Cardiac muscle cell (in vitro differentiated cells and primary cell): ENCODE measurements around the gene MGST3. TPM values are rescaled to one million over a fixed set of nuclear protein-coding genes. Genes with fewer than 3 reads are reported as not detected.

Experiments used
- DNase-seq, 2 donors: peaks; one replicate each; pipeline versions ENCODE4 v3.0.0 to v3.0.0-alpha.2; 2010 to 2017; ENCODE audit warnings: low read depth in 1 of 2, low spot score in 1 of 2
- H3K27ac ChIP-seq: fragments of 200-600 bp; sonication (generic); 2 replicates; pipeline ENCODE4 v1.5.1; 2016
- H3K27me3 ChIP-seq: fragments of 200-600 bp; sonication (generic); 2 replicates; pipeline ENCODE4 v1.6.0; 2016; ENCODE audit warnings: control low read depth
- H3K36me3 ChIP-seq: fragments of 200-600 bp; sonication (generic); 2 replicates; pipeline ENCODE4 v1.5.1; 2016; ENCODE audit warnings: control low read depth
- H3K4me1 ChIP-seq: fragments of 200-600 bp; sonication (generic); 2 replicates; pipeline ENCODE4 v1.8.1; 2017; ENCODE audit warnings: low read depth, mild to moderate bottlenecking, mixed run types
- H3K4me3 ChIP-seq: fragments of 200-600 bp; sonication (generic); 2 replicates; pipeline ENCODE4 v1.5.1; 2016; ENCODE audit warnings: mild to moderate bottlenecking
- H3K9me3 ChIP-seq: fragments of 200-600 bp; sonication (generic); 2 replicates; pipeline ENCODE4 v1.5.1; 2017; ENCODE audit warnings: low read depth, mild to moderate bottlenecking, control low read depth
- CTCF ChIP-seq: IDR thresholded peaks from 2 replicates; pipeline ENCODE4 v1.5.1; 2012; ENCODE audit warnings: low read depth, mild to moderate bottlenecking, low read length
- polyA plus RNA-seq: library from polyadenylated mRNA; unstranded; fragments of >200 nt; fragmentation: Nextera tagmentation; extraction: Ambion mirVana; gene quantifications from 2 replicates; pipeline ENCODE4 v1.2.1, GENCODE V29; 2016
- total RNA-seq: library from RNA; depleted of rRNA; stranded (reverse); fragments of >200 nt; gene quantifications from 2 replicates; pipeline ENCODE4 v1.2.3, GENCODE V29; 2016

MGST3 gene
- total and polyA plus RNA-seq, 2 experiments from 2014 or later, result 284 to 972 TPM

GRCh38 chr1:165666152-165666825 is 35.3 kb downstream of the MGST3 start:
- DNase-seq, result peak in 1 of 2 donors; percentile 65
- Histone ChIP-seq H3K4me3 (no peak overlapping the region), H3K9me3 (no peaks in the 10 kb centered on the region), H3K36me3 (peaks cover 38% of the 10 kb centered on the region), H3K4me1 (no peaks in the 10 kb centered on the region), H3K27ac (no peak overlapping the region), H3K27me3 (no peaks in the 10 kb centered on the region)
- no peak for TF ChIP-seq CTCF

GRCh38 chr1:165668184-165668583 is 37.1 kb downstream of the MGST3 start:
- Histone ChIP-seq H3K4me1 (no peaks in the 10 kb centered on the region), H3K9me3 (no peaks in the 10 kb centered on the region), H3K36me3 (peaks cover 45% of the 10 kb centered on the region), H3K27me3 (no peaks in the 10 kb centered on the region), H3K4me3 (no peak overlapping the region), H3K27ac (no peak overlapping the region)
- TF ChIP-seq CTCF, result no peak
- no peak for DNase-seq

GRCh38 chr1:165671526-165671925 is 40.5 kb downstream of the MGST3 start:
- no peak overlapping the region for H3K4me3 ChIP-seq
- H3K4me1 ChIP-seq, result no peaks in the 10 kb centered on the region
- no peaks in the 10 kb centered on the region for H3K27me3 ChIP-seq
- no peaks in the 10 kb centered on the region for H3K9me3 ChIP-seq
- peaks cover 31% of the 10 kb centered on the region for H3K36me3 ChIP-seq
- no peak overlapping the region for H3K27ac ChIP-seq
- DNase-seq, result peak in 1 of 2 donors; percentile 56
- TF ChIP-seq CTCF, result no peak

- no peak for TF ChIP-seq CTCF
- Histone ChIP-seq H3K27me3 (no peaks in the 10 kb centered on the region), H3K27ac (no peak overlapping the region), H3K4me3 (no peak overlapping the region), H3K36me3 (peaks cover 25% of the 10 kb centered on the region), H3K4me1 (no peaks in the 10 kb centered on the region), H3K9me3 (no peaks in the 10 kb centered on the region)
- peak in 1 of 2 donors; percentile 49 for DNase-seq
Measured at GRCh38 chr1:165674599-165674998, 43.6 kb downstream of the MGST3 start.

- Histone ChIP-seq H3K36me3 (peaks cover 28% of the 10 kb centered on the region), H3K27ac (no peak overlapping the region), H3K27me3 (no peaks in the 10 kb centered on the region), H3K4me3 (no peak overlapping the region), H3K9me3 (no peaks in the 10 kb centered on the region), H3K4me1 (no peaks in the 10 kb centered on the region)
- no peak for DNase-seq
- TF ChIP-seq CTCF, result no peak
Measured at GRCh38 chr1:165675794-165676193, 44.8 kb downstream of the MGST3 start.
